Caco-2 (cell line): ENCODE measurements around the gene ACTG1. TPM values are rescaled to one million over a fixed set of nuclear protein-coding genes. Genes with fewer than 3 reads are reported as not detected.

Experiments used
- BruUV-seq: library from RNA; stranded (reverse); fragments of 400-500 nt; replicated peaks from 2 replicates; lab custom pipeline; 2021; lab: Mats Ljungman, UMichigan
- CTCF ChIA-PET: fragments of 300-600 bp; sonication (Branson Sonifier 250); formaldehyde crosslinking; loops from one replicate; lab custom pipeline; 2022; ENCODE audit warnings: antibody characterized with exemption; lab: Charles Lee
- POLR2A ChIA-PET: fragments of 300-600 bp; sonication (Branson Sonifier 250); formaldehyde crosslinking; loops from one replicate; lab custom pipeline; 2022; ENCODE audit warnings: antibody characterized with exemption; lab: Charles Lee
- DNase-seq, 2 experiments: peaks; one replicate each; pipeline versions ENCODE4 v3.0.0 to v3.0.0-alpha.2; 2020 to 2022
- H3K27me3 ChIP-seq: replicated peaks from 2 replicates; pipeline ENCODE4 v1.6.0; 2011; ENCODE audit warnings: low read length; ENCODE audit not compliant: control insufficient read depth, insufficient read depth
- H3K36me3 ChIP-seq: 2 replicates; pipeline ENCODE4 v1.5.1; 2011; ENCODE audit warnings: low read length; ENCODE audit not compliant: control insufficient read depth, insufficient read depth
- H3K4me1 ChIP-seq: fragments of 250-450 bp; sonication (Bioruptor Pico); 2 replicates; pipeline ENCODE4 v1.5.1; 2020; ENCODE audit warnings: mild to moderate bottlenecking
- H3K4me3 ChIP-seq: 2 replicates; pipeline ENCODE4 v1.5.1; 2011; ENCODE audit warnings: low read depth, mild to moderate bottlenecking, control low read depth, low read length
- H3K9me3 ChIP-seq: fragments of 250-450 bp; sonication (Bioruptor Pico); 2 replicates; pipeline ENCODE4 v1.5.1; 2020; ENCODE audit warnings: mild to moderate bottlenecking, moderate library complexity
- H3K27ac Mint-ChIP-seq: one replicate; pipeline ENCODE4 v1.8.0; 2022; ENCODE audit warnings: mixed read lengths; ENCODE audit not compliant: unreplicated experiment
- H3K27me3 Mint-ChIP-seq: one replicate; pipeline ENCODE4 v1.8.0; 2022; ENCODE audit warnings: mixed read lengths; ENCODE audit not compliant: insufficient read depth, unreplicated experiment
- H3K36me3 Mint-ChIP-seq: one replicate; pipeline ENCODE4 v1.8.0; 2022; ENCODE audit warnings: mild to moderate bottlenecking, mixed read lengths; ENCODE audit not compliant: insufficient read depth, unreplicated experiment
- H3K4me1 Mint-ChIP-seq: one replicate; pipeline ENCODE4 v1.8.0; 2022; ENCODE audit warnings: low read depth, mixed read lengths; ENCODE audit not compliant: unreplicated experiment
- H3K4me3 Mint-ChIP-seq: one replicate; pipeline ENCODE4 v1.8.0; 2022; ENCODE audit warnings: mild to moderate bottlenecking, moderate library complexity, mixed read lengths; ENCODE audit not compliant: unreplicated experiment
- H3K9me3 Mint-ChIP-seq: one replicate; pipeline ENCODE4 v1.8.0; 2022; ENCODE audit warnings: mixed read lengths; ENCODE audit not compliant: unreplicated experiment
- CTCF ChIP-seq, 2 experiments: fragments of 200-600 bp in 1 of 2; IDR thresholded peaks; 1 replicate in 1 of 2; 2 replicates in 1 of 2; pipeline versions ENCODE4 v1.5.1 to v1.8.0; 2011 to 2022; ENCODE audit warnings: antibody characterized with exemption in 1 of 2, control low read depth in 1 of 2, inconsistent platforms in 1 of 2, low read depth in 1 of 2, low read length in 1 of 2, mild to moderate bottlenecking in 1 of 2, moderate library complexity in 1 of 2; ENCODE audit not compliant: insufficient read depth in 1 of 2, severe bottlenecking in 1 of 2, unreplicated experiment in 1 of 2
- intact Hi-C: fragments of 100-400 bp; cut with micrococcal nuclease; formaldehyde crosslinking; loops from one replicate; pipeline ENCODE4 v1.10.0; 2022; ENCODE audit not compliant: unreplicated experiment
- total RNA-seq: library from RNA; stranded (reverse); gene quantifications from 2 replicates; pipeline ENCODE4 v1.2.3, GENCODE V29; 2022

The ACTG1 gene
- total RNA-seq, 1 experiment from 2014 or later, result 1,436 TPM

DNA sequence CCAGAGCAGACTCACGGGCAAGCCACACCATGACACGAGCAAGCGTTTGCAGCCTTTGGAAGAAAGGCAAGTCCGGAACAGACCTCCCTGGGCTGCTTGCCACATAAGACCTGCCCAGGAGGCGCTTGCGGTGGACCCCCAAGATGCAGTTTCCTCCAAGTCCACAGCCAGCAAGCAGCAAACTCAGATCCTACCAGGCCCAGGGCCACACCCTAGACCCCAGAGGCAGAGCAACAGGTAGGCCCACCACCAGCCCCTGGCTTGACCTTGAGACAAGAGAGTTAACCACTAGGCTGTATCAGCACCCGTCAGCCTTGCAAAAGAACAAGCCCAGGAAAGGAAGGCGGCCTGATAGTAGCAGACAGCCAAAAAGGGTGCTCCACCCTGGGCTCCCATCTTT, 37.2 kb upstream of the ACTG1 start:
- no peak for DNase-seq
- Histone ChIP-seq H3K36me3 (peaks cover 3% of the 10 kb centered on the region), H3K4me3 (no peak overlapping the region), H3K4me1 (no peaks in the 10 kb centered on the region), H3K27me3 (no peaks in the 10 kb centered on the region), H3K9me3 (no peaks in the 10 kb centered on the region)
- Mint-ChIP-seq H3K27me3 (no peaks in the 10 kb centered on the region), H3K36me3 (peaks cover 74% of the 10 kb centered on the region), H3K27ac (no peak overlapping the region), H3K9me3 (no peaks in the 10 kb centered on the region), H3K4me3 (peak overlapping the region; percentile 90), H3K4me1 (peaks cover 6% of the 10 kb centered on the region)
- POLR2A ChIA-PET, result no interaction called here
- no peak for TF ChIP-seq CTCF (IDR thresholded peaks at IDR 0.05; ENCODE audit: insufficient read depth in 1 of 2, low read depth in 1 of 2, low read length in 1 of 2, severe bottlenecking in 1 of 2, unreplicated experiment in 1 of 2)
- BruUV-seq, result no TSS peak
- CTCF ChIA-PET, result no interaction called here
- intact Hi-C loops, result no loop called here

GRCh38 chr17:81549031-81549557, 36.5 kb upstream of the ACTG1 start:
- no peaks in the 10 kb centered on the region for H3K9me3 ChIP-seq
- DNase-seq, result no peak
- H3K4me3 ChIP-seq, result no peak overlapping the region
- Mint-ChIP-seq H3K27me3 (no peaks in the 10 kb centered on the region), H3K4me3 (no peak overlapping the region), H3K27ac (no peak overlapping the region), H3K9me3 (no peaks in the 10 kb centered on the region), H3K4me1 (peaks cover 4% of the 10 kb centered on the region), H3K36me3 (peaks cover 67% of the 10 kb centered on the region)
- intact Hi-C loops, result no loop called here
- ChIA-PET POLR2A (no interaction called here), CTCF (no interaction called here)
- H3K4me1 ChIP-seq, result no peaks in the 10 kb centered on the region
- TF ChIP-seq CTCF (IDR thresholded peaks at IDR 0.05; ENCODE audit: insufficient read depth in 1 of 2, low read depth in 1 of 2, low read length in 1 of 2, severe bottlenecking in 1 of 2, unreplicated experiment in 1 of 2), result no peak
- H3K36me3 ChIP-seq, result peaks cover 3% of the 10 kb centered on the region
- no TSS peak for BruUV-seq
- H3K27me3 ChIP-seq, result no peaks in the 10 kb centered on the region

DNA sequence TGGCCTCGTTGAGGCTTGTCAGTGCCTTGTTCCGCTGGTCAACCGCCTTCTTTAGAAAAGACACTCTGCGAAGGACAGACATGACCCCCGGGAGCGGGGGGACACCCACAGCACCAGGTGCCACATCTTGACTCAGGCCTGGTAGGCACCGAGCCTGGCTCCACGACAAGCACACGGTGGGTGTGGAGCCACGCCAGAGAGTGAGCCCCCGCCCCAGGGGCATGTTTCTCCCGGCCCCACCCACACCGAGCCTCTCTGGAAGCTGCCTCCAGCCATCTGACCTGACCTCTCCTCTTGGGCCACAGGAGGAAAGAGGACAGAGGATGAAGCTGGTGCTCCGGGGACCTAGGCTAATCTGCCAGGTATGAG, 35.0 kb upstream of the ACTG1 start:
- intact Hi-C loops, result no loop called here
- CTCF ChIA-PET, result no interaction called here
- no peak overlapping the region for H3K4me3 ChIP-seq
- no peaks in the 10 kb centered on the region for H3K9me3 ChIP-seq
- no peak for TF ChIP-seq CTCF (IDR thresholded peaks at IDR 0.05; ENCODE audit: insufficient read depth in 1 of 2, low read depth in 1 of 2, low read length in 1 of 2, severe bottlenecking in 1 of 2, unreplicated experiment in 1 of 2)
- no peak overlapping the region for H3K4me3 Mint-ChIP-seq
- BruUV-seq, result no TSS peak
- H3K36me3 Mint-ChIP-seq, result peaks cover 52% of the 10 kb centered on the region
- H3K4me1 Mint-ChIP-seq, result no peaks in the 10 kb centered on the region
- peaks cover 3% of the 10 kb centered on the region for H3K36me3 ChIP-seq
- no peak for DNase-seq
- H3K4me1 ChIP-seq, result no peaks in the 10 kb centered on the region
- H3K27ac Mint-ChIP-seq, result no peak overlapping the region
- H3K27me3 Mint-ChIP-seq, result no peaks in the 10 kb centered on the region
- POLR2A ChIA-PET, result no interaction called here
- no peaks in the 10 kb centered on the region for H3K27me3 ChIP-seq
- no peaks in the 10 kb centered on the region for H3K9me3 Mint-ChIP-seq
